ENCODE data around the gene KRT79. TPM values are rescaled to one million over a fixed set of nuclear protein-coding genes. Genes with fewer than 3 reads are reported as not detected.
A peak's percentile ranks its signal among the peaks of the same experiment; 100 is the strongest.

Gene KRT79
- total and polyA plus RNA-seq, 4 donors = 0.02 to 1.5 (median 0.12) TPM; not detected in 1

- H3K4me1 ChIP-seq (ENCODE audit: control insufficient read depth in 5 of 5, insufficient read depth in 5 of 5, low read length in 5 of 5) = peaks cover 0 to 3% (median 0%) of the 10 kb centered on the region in 5 donors
- H3K4me3 ChIP-seq = no peak overlapping the region
- no peaks in the 10 kb centered on the region for H3K9me3 ChIP-seq (ENCODE audit: control insufficient read depth in 4 of 4, insufficient read depth in 3 of 4, low read length in 3 of 4)
- peaks cover 0 to 34% (median 21%) of the 10 kb centered on the region in 3 donors for H3K27me3 ChIP-seq (ENCODE audit: control insufficient read depth in 3 of 3, insufficient read depth in 3 of 3, low read length in 2 of 3)
- no peak for TF ChIP-seq CTCF (IDR thresholded peaks at IDR 0.05; ENCODE audit: control extremely low read depth, extremely low read depth)
- DNase-seq (peak in 1 of 3 donors; percentile 7), ATAC-seq (ENCODE audit: insufficient read depth, low FRiP score) (no peak)
- H3K9ac ChIP-seq (ENCODE audit: insufficient read depth in 1 of 2, low read length in 2 of 2) = no peak overlapping the region
- 23 to 25% methylated on average over 44 to 50 of the region's 50 CpGs for WGBS, 2 donors
- H3K36me3 ChIP-seq (ENCODE audit: control insufficient read depth in 4 of 4, insufficient read depth in 4 of 4, low read length in 4 of 4) = no peaks in the 10 kb centered on the region
- no peak overlapping the region for H3K27ac ChIP-seq (ENCODE audit: low read depth in 1 of 2, low read length in 1 of 2)
Observed at GRCh38 chr12:52789637-52790426, 44.3 kb downstream of the KRT79 start.

- peaks cover 0 to 40% (median 21%) of the 10 kb centered on the region in 3 donors for H3K27me3 ChIP-seq (ENCODE audit: control insufficient read depth in 3 of 3, insufficient read depth in 3 of 3, low read length in 2 of 3)
- 95 to 96% methylated on average over 11 of the region's 11 CpGs for WGBS, 2 donors
Observed at GRCh38 chr12:52788876-52789636, 45.1 kb downstream of the KRT79 start.

GRCh38 chr12:52788192-52788875 lies 45.8 kb downstream of the KRT79 start:
- Histone ChIP-seq H3K4me3 (no peak overlapping the region), H3K36me3 (ENCODE audit: control insufficient read depth in 4 of 4, insufficient read depth in 4 of 4, low read length in 4 of 4) (no peaks in the 10 kb centered on the region), H3K9ac (ENCODE audit: insufficient read depth in 1 of 2, low read length in 2 of 2) (no peak overlapping the region), H3K27ac (ENCODE audit: low read depth in 1 of 2, low read length in 1 of 2) (no peak overlapping the region), H3K9me3 (ENCODE audit: control insufficient read depth in 4 of 4, insufficient read depth in 3 of 4, low read length in 3 of 4) (no peaks in the 10 kb centered on the region), H3K4me1 (ENCODE audit: control insufficient read depth in 5 of 5, insufficient read depth in 5 of 5, low read length in 5 of 5) (peaks cover 0 to 3% (median 0%) of the 10 kb centered on the region in 5 donors), H3K27me3 (ENCODE audit: control insufficient read depth in 3 of 3, insufficient read depth in 3 of 3, low read length in 2 of 3) (peaks cover 0 to 47% (median 21%) of the 10 kb centered on the region in 3 donors)
- no peak for TF ChIP-seq CTCF (IDR thresholded peaks at IDR 0.05; ENCODE audit: control extremely low read depth, extremely low read depth)
- 68 to 81% methylated on average over 6 of the region's 6 CpGs for WGBS, 2 donors
- no peak for ATAC-seq (ENCODE audit: insufficient read depth, low FRiP score)
- no peak for DNase-seq

More at GRCh38 chr12:52788876-52789636, 45.1 kb downstream of the KRT79 start:
- ATAC-seq (ENCODE audit: insufficient read depth, low FRiP score) (no peak), DNase-seq (no peak)
- TF ChIP-seq CTCF (IDR thresholded peaks at IDR 0.05; ENCODE audit: control extremely low read depth, extremely low read depth) = no peak
- Histone ChIP-seq H3K36me3 (ENCODE audit: control insufficient read depth in 4 of 4, insufficient read depth in 4 of 4, low read length in 4 of 4) (no peaks in the 10 kb centered on the region), H3K9ac (ENCODE audit: insufficient read depth in 1 of 2, low read length in 2 of 2) (no peak overlapping the region), H3K9me3 (ENCODE audit: control insufficient read depth in 4 of 4, insufficient read depth in 3 of 4, low read length in 3 of 4) (no peaks in the 10 kb centered on the region), H3K4me1 (ENCODE audit: control insufficient read depth in 5 of 5, insufficient read depth in 5 of 5, low read length in 5 of 5) (peaks cover 0 to 3% (median 0%) of the 10 kb centered on the region in 5 donors), H3K4me3 (no peak overlapping the region), H3K27ac (ENCODE audit: low read depth in 1 of 2, low read length in 1 of 2) (no peak overlapping the region)

Measured in lung (tissue), 12 donors.